Gastroesophageal sphincter (tissue), 3 donors: ENCODE results near the gene ZNF385B.

Experiments
- EP300 ChIP-seq: sonication (generic); formaldehyde crosslinking; IDR thresholded peaks from one replicate; pipeline ENCODE4 v1.6.1; 2017; ENCODE audit warnings: antibody characterized with exemption, mild to moderate bottlenecking
- POLR2A ChIP-seq, 2 donors: fragments of 450-650 bp; IDR thresholded peaks; one replicate each; pipeline ENCODE4 v1.6.1; 2017; ENCODE audit warnings: antibody characterized with exemption in 2 of 2, mild to moderate bottlenecking in 2 of 2, moderate library complexity in 1 of 2
- POLR2AphosphoS5 ChIP-seq: sonication (generic); formaldehyde crosslinking; IDR thresholded peaks from one replicate; pipeline ENCODE4 v1.6.1; 2017; ENCODE audit warnings: antibody characterized with exemption
- TF ChIP-seq, protein P1 (sequence below), 4 experiments: fragments of 200-600 bp in 2 of 4; fragments of 450-650 bp in 2 of 4; sonication (generic) in 1 of 4; IDR thresholded peaks; one replicate each; pipeline ENCODE4 v1.5.1; 2017 to 2019; ENCODE audit warnings: antibody characterized with exemption in 4 of 4, mild to moderate bottlenecking in 2 of 4, moderate library complexity in 2 of 4

DNA sequence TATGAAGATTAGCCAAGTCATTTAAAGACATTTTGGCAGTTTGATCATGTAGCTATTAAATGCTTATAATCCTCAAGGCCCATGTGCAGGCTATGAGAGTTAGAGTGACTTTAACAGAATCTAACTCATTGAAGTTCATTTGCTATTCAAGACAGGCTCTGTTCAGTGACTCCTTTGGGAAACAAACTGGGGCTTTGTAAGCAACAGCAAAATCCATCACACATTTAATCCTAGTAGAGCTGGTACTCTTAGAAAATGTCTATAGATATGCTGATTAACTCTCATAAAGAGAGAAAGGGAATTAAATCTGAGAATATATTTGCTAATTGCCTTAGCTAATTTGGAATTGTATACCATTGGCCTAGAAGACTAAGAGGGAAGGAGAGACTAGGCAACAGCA lies 414.0 kb downstream of the ZNF385B start:
- TF ChIP-seq, protein P1, sequence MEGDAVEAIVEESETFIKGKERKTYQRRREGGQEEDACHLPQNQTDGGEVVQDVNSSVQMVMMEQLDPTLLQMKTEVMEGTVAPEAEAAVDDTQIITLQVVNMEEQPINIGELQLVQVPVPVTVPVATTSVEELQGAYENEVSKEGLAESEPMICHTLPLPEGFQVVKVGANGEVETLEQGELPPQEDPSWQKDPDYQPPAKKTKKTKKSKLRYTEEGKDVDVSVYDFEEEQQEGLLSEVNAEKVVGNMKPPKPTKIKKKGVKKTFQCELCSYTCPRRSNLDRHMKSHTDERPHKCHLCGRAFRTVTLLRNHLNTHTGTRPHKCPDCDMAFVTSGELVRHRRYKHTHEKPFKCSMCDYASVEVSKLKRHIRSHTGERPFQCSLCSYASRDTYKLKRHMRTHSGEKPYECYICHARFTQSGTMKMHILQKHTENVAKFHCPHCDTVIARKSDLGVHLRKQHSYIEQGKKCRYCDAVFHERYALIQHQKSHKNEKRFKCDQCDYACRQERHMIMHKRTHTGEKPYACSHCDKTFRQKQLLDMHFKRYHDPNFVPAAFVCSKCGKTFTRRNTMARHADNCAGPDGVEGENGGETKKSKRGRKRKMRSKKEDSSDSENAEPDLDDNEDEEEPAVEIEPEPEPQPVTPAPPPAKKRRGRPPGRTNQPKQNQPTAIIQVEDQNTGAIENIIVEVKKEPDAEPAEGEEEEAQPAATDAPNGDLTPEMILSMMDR (IDR thresholded peaks at IDR 0.05): no peak
- TF ChIP-seq POLR2A (IDR thresholded peaks at IDR 0.05): no peak
- TF ChIP-seq EP300: no peak
- no peak for TF ChIP-seq POLR2AphosphoS5
